DOHH2 (cell line): ENCODE data around the gene SLC22A31.

Experiments
- H3F3A ChIP-seq: fragments of 200-600 bp; sonication (generic), shearing (Covaris generic); 2 replicates; pipeline ENCODE4 v1.6.0; 2016; ENCODE audit warnings: antibody characterized with exemption, mild to moderate bottlenecking; ENCODE audit not compliant: control insufficient read depth, insufficient read depth
- H3K27ac ChIP-seq: fragments of 200-600 bp; sonication (generic); 2 replicates; pipeline ENCODE4 v1.5.1; 2014; ENCODE audit warnings: low read depth, mild to moderate bottlenecking, low read length, moderate library complexity
- H3K27me3 ChIP-seq: fragments of 200-600 bp; sonication (generic); 2 replicates; pipeline ENCODE4 v1.6.1; 2014; ENCODE audit warnings: mild to moderate bottlenecking, low read length, mixed read lengths; ENCODE audit not compliant: control insufficient read depth
- H3K36me3 ChIP-seq: fragments of 200-600 bp; sonication (generic); 2 replicates; pipeline ENCODE4 v1.6.1; 2014; ENCODE audit warnings: mild to moderate bottlenecking, low read length, moderate library complexity, mixed read lengths; ENCODE audit not compliant: control insufficient read depth
- H3K4me1 ChIP-seq: fragments of 200-600 bp; sonication (generic); 2 replicates; pipeline ENCODE4 v1.6.1; 2014; ENCODE audit warnings: mild to moderate bottlenecking, low read length, mixed read lengths; ENCODE audit not compliant: control insufficient read depth
- H3K4me2 ChIP-seq: fragments of 200-600 bp; sonication (generic); 2 replicates; pipeline ENCODE4 v1.6.0; 2014; ENCODE audit warnings: mild to moderate bottlenecking, low read length, moderate library complexity
- H3K4me3 ChIP-seq: fragments of 200-600 bp; sonication (generic); 2 replicates; pipeline ENCODE4 v1.5.1; 2014; ENCODE audit warnings: mild to moderate bottlenecking, low read length, mixed read lengths
- H3K79me2 ChIP-seq: fragments of 200-600 bp; sonication (generic); 2 replicates; pipeline ENCODE4 v1.6.1; 2014; ENCODE audit warnings: mild to moderate bottlenecking, low read length, mixed read lengths; ENCODE audit not compliant: control insufficient read depth
- H3K9me2 ChIP-seq: fragments of 200-600 bp; sonication (generic); replicated peaks from 2 replicates; pipeline ENCODE4 v1.6.1; 2014; ENCODE audit warnings: mild to moderate bottlenecking, low read length, mixed read lengths; ENCODE audit not compliant: control insufficient read depth
- H3K9me3 ChIP-seq: fragments of 200-600 bp; sonication (generic); 2 replicates; pipeline ENCODE4 v1.6.1; 2014; ENCODE audit warnings: antibody characterized with exemption, low read length, mixed read lengths; ENCODE audit not compliant: control insufficient read depth, insufficient read depth
- H4K20me1 ChIP-seq: fragments of 200-600 bp; sonication (generic); 2 replicates; pipeline ENCODE4 v1.6.0; 2014; ENCODE audit warnings: low read depth, mild to moderate bottlenecking, antibody characterized with exemption, low read length, moderate library complexity; ENCODE audit not compliant: control insufficient read depth, insufficient read depth
- CTCF ChIP-seq: fragments of 200-600 bp; sonication (generic); IDR thresholded peaks from one replicate; pipeline ENCODE4 v1.5.1; 2014; ENCODE audit warnings: antibody characterized with exemption, mild to moderate bottlenecking, low read depth, low read length; ENCODE audit not compliant: poor library complexity, severe bottlenecking
- EZH2phosphoT487 ChIP-seq: fragments of 200-600 bp; sonication (generic); IDR thresholded peaks from 2 replicates; pipeline ENCODE4 v1.6.1; 2017; ENCODE audit warnings: borderline replicate concordance, mild to moderate bottlenecking, antibody characterized with exemption, low read length, moderate library complexity, mixed read lengths

SLC22A31 gene

GRCh38 chr16:89230255-89230654, 29.9 kb upstream of the SLC22A31 start:
- peaks cover 32% of the 10 kb centered on the region for H3K36me3 ChIP-seq
- TF ChIP-seq EZH2phosphoT487, result no peak
- no peaks in the 10 kb centered on the region; the same call in 1 of the 2 replicates for H3K9me3 ChIP-seq
- H3K9me2 ChIP-seq, result no peaks in the 10 kb centered on the region
- H3K27ac ChIP-seq, result no peak overlapping the region
- no peak overlapping the region for H3K4me3 ChIP-seq
- H3K27me3 ChIP-seq, result no peaks in the 10 kb centered on the region
- H3K79me2 ChIP-seq, result no peaks in the 10 kb centered on the region
- H3F3A ChIP-seq, result no peaks in the 10 kb centered on the region
- no peaks in the 10 kb centered on the region for H3K4me1 ChIP-seq
- no peak overlapping the region for H3K4me2 ChIP-seq
- H4K20me1 ChIP-seq, result no peaks in the 10 kb centered on the region

GRCh38 chr16:89224665-89225064, 24.3 kb upstream of the SLC22A31 start:
- no peaks in the 10 kb centered on the region for H3K79me2 ChIP-seq
- H4K20me1 ChIP-seq, result no peaks in the 10 kb centered on the region
- no peak overlapping the region for H3K4me2 ChIP-seq
- peaks cover 32% of the 10 kb centered on the region for H3K36me3 ChIP-seq
- no peaks in the 10 kb centered on the region for H3K27me3 ChIP-seq
- no peaks in the 10 kb centered on the region for H3K4me1 ChIP-seq
- no peak overlapping the region for H3K27ac ChIP-seq
- TF ChIP-seq CTCF (no peak), EZH2phosphoT487 (no peak)
- no peak overlapping the region for H3K4me3 ChIP-seq
- H3K9me2 ChIP-seq, result no peaks in the 10 kb centered on the region
- H3K9me3 ChIP-seq, result no peaks in the 10 kb centered on the region; the same call in 1 of the 2 replicates
- H3F3A ChIP-seq, result no peaks in the 10 kb centered on the region

- Histone ChIP-seq H3K27me3 (no peaks in the 10 kb centered on the region), H3K4me1 (no peaks in the 10 kb centered on the region; the same call in 1 of the 2 replicates), H3F3A (no peaks in the 10 kb centered on the region), H4K20me1 (no peaks in the 10 kb centered on the region), H3K79me2 (no peaks in the 10 kb centered on the region), H3K9me3 (no peaks in the 10 kb centered on the region; the same call in 1 of the 2 replicates), H3K9me2 (no peaks in the 10 kb centered on the region), H3K4me2 (no peak overlapping the region), H3K36me3 (peaks cover 23% of the 10 kb centered on the region), H3K4me3 (no peak overlapping the region), H3K27ac (no peak overlapping the region)
- TF ChIP-seq EZH2phosphoT487 (no peak), CTCF (no peak)
Observed at GRCh38 chr16:89222931-89223330, 22.6 kb upstream of the SLC22A31 start.

- Histone ChIP-seq H4K20me1 (no peaks in the 10 kb centered on the region), H3K9me3 (no peaks in the 10 kb centered on the region), H3K36me3 (peaks cover 10% of the 10 kb centered on the region), H3K4me3 (no peak overlapping the region), H3K4me2 (no peak overlapping the region), H3F3A (peaks cover 4% of the 10 kb centered on the region), H3K79me2 (peaks cover 5% of the 10 kb centered on the region), H3K4me1 (peaks cover 4% of the 10 kb centered on the region), H3K9me2 (no peaks in the 10 kb centered on the region), H3K27ac (no peak overlapping the region), H3K27me3 (no peaks in the 10 kb centered on the region)
- TF ChIP-seq CTCF, result no peak
- TF ChIP-seq EZH2phosphoT487, result no peak
Observed at GRCh38 chr16:89221604-89222003, 21.3 kb upstream of the SLC22A31 start.
